ENCODE results near the gene LRRC7. TPM values are rescaled to one million over a fixed set of nuclear protein-coding genes. Genes with fewer than 3 reads are reported as not detected.

Gene LRRC7
- total RNA-seq, 3 donors from 2014 or later (not counting 1 experiment from before 2014, with no cell fraction given) = not detected

GRCh38 chr1:70041317-70042045, 473.8 kb downstream of the LRRC7 start:
- no peak overlapping the region for H3K27ac Mint-ChIP-seq
- no peaks in the 10 kb centered on the region for H3K36me3 Mint-ChIP-seq
- intact Hi-C loops (cut with micrococcal nuclease) = no loop called here
- H3K9me3 ChIP-seq (ENCODE audit: control insufficient read depth, insufficient read depth, low read length) = no peaks in the 10 kb centered on the region
- H3K36me3 ChIP-seq (ENCODE audit: control insufficient read depth, insufficient read depth, low read length) = no peaks in the 10 kb centered on the region
- no peak overlapping the region for H3K4me3 Mint-ChIP-seq
- H3K9me3 Mint-ChIP-seq = no peaks in the 10 kb centered on the region
- WGBS (ENCODE audit: insufficient coverage) = 89% methylated on average over 7 of the region's 7 CpGs
- DNase-seq (no peak), ATAC-seq (no peak)
- no peaks in the 10 kb centered on the region for H3K27me3 Mint-ChIP-seq (ENCODE audit: low read depth in 2 of 2)
- no peaks in the 10 kb centered on the region for H3K4me1 ChIP-seq (ENCODE audit: control insufficient read depth, insufficient read depth, low read length)
- no peak overlapping the region for H3K27ac ChIP-seq (ENCODE audit: low read length)
- H3K27me3 ChIP-seq (ENCODE audit: control insufficient read depth, insufficient read depth, low read length) = no peaks in the 10 kb centered on the region
- no peaks in the 10 kb centered on the region for H3K4me1 Mint-ChIP-seq
- TF ChIP-seq, protein P1, sequence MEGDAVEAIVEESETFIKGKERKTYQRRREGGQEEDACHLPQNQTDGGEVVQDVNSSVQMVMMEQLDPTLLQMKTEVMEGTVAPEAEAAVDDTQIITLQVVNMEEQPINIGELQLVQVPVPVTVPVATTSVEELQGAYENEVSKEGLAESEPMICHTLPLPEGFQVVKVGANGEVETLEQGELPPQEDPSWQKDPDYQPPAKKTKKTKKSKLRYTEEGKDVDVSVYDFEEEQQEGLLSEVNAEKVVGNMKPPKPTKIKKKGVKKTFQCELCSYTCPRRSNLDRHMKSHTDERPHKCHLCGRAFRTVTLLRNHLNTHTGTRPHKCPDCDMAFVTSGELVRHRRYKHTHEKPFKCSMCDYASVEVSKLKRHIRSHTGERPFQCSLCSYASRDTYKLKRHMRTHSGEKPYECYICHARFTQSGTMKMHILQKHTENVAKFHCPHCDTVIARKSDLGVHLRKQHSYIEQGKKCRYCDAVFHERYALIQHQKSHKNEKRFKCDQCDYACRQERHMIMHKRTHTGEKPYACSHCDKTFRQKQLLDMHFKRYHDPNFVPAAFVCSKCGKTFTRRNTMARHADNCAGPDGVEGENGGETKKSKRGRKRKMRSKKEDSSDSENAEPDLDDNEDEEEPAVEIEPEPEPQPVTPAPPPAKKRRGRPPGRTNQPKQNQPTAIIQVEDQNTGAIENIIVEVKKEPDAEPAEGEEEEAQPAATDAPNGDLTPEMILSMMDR (IDR thresholded peaks at IDR 0.05) = no peak
- H3K4me3 ChIP-seq (ENCODE audit: low read length) = no peak overlapping the region

DNA sequence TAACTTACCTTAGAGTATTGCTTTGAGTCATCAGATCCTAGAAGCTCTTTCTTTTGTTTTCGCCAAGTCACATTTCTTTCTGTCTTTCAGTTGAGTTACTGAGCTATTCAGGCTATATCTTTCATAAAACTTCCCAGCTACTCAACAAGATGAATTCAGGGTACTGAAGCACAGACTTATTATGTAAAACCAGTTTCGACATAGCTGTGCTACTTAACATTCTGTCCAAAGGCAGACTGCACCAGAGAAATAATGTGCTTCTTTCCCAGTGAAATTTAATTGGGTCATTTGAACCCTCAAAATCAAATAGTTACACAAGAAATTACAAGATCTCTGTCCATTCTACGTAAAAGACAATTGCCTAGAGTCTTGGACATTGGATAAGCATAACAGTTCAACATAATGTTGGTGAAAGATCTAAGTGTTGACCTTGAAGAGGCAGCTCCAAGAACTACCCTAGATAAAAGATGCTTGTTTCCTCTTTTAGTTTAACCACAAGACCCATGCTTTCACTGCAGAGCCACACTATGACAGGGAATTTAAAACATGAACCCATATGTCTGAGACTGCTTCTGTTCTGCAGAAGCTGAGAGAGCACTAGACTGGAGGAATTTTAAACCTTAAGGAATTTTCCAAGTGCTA, 474.5 kb downstream of the LRRC7 start:
- Histone ChIP-seq H3K4me1 (ENCODE audit: control insufficient read depth, insufficient read depth, low read length) (no peaks in the 10 kb centered on the region), H3K27ac (ENCODE audit: low read length) (no peak overlapping the region), H3K4me3 (ENCODE audit: low read length) (no peak overlapping the region), H3K9me3 (ENCODE audit: control insufficient read depth, insufficient read depth, low read length) (no peaks in the 10 kb centered on the region), H3K36me3 (ENCODE audit: control insufficient read depth, insufficient read depth, low read length) (no peaks in the 10 kb centered on the region), H3K27me3 (ENCODE audit: control insufficient read depth, insufficient read depth, low read length) (no peaks in the 10 kb centered on the region)
- Mint-ChIP-seq H3K4me1 (no peaks in the 10 kb centered on the region), H3K27ac (no peak overlapping the region), H3K4me3 (no peak overlapping the region), H3K27me3 (ENCODE audit: low read depth in 2 of 2) (no peaks in the 10 kb centered on the region), H3K36me3 (no peaks in the 10 kb centered on the region), H3K9me3 (no peaks in the 10 kb centered on the region)
- ATAC-seq = peak in 1 of 3 donors; percentile 76
- intact Hi-C loops (cut with micrococcal nuclease) = no loop called here
- DNase-seq = no peak
- TF ChIP-seq, protein P1 (IDR thresholded peaks at IDR 0.05) = no peak
- WGBS (ENCODE audit: insufficient coverage) = 86% methylated on average over 2 of the region's 3 CpGs

DNA sequence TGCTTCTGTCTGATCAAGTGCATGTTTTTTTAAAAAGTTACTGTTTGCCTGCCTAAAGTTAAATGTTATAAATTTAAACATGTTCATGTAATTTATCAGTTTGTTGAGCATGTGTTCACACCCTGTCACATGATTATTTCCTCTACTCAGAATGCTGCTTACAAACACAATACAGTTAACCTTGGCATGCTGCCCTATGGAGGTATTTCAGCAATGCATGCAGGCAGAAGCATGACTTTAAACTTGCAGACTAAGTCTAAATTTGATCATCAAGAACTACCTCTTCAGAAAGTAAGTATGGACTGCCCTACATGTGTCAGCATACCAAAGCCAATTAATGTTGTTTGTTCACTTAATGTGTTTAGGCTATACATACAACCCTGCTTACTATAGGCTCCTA, 476.1 kb downstream of the LRRC7 start:
- Histone ChIP-seq H3K27me3 (ENCODE audit: control insufficient read depth, insufficient read depth, low read length) (no peaks in the 10 kb centered on the region), H3K4me1 (ENCODE audit: control insufficient read depth, insufficient read depth, low read length) (no peaks in the 10 kb centered on the region), H3K9me3 (ENCODE audit: control insufficient read depth, insufficient read depth, low read length) (no peaks in the 10 kb centered on the region), H3K27ac (ENCODE audit: low read length) (no peak overlapping the region), H3K4me3 (ENCODE audit: low read length) (no peak overlapping the region), H3K36me3 (ENCODE audit: control insufficient read depth, insufficient read depth, low read length) (no peaks in the 10 kb centered on the region)
- TF ChIP-seq, protein P1 (IDR thresholded peaks at IDR 0.05) = no peak
- Mint-ChIP-seq H3K4me1 (no peaks in the 10 kb centered on the region), H3K27me3 (ENCODE audit: low read depth in 2 of 2) (no peaks in the 10 kb centered on the region), H3K36me3 (no peaks in the 10 kb centered on the region), H3K27ac (no peak overlapping the region), H3K9me3 (no peaks in the 10 kb centered on the region), H3K4me3 (no peak overlapping the region)
- intact Hi-C loops (cut with micrococcal nuclease) = no loop called here
- no peak for DNase-seq
- no peak for ATAC-seq

Measured in natural killer cell (primary cell).